ENCODE measurements around the gene CROCC.

DNA sequence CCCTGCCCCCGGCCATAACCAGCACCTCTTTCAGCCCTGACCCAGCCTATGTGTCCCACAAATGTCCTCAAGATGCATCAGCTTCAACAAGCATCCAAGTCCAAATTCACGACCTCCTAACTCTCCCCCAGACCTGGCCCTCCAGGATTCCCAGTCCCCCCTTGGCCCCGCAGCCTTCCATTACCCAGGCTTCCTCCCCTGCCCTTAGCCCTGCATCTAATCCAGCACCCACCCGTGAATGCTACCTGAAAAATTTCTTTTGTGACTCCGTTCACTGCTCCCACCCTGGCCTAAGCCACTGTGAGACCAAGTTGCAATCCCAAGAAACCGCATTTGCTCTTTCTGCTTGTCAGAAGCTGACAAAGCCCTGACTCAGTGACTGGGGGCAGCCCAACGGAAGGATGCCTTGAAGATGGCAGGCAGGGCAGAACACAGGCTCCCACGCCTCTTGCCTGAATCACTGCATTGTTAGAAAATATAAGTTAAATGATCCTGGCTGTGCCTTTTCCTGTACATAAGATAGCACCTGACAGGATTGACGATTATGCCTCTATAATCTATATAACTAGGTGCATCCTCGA lies 59.6 kb downstream of the CROCC start:
- TF ChIP-seq POLR2A (IDR thresholded peaks at IDR 0.05; ENCODE audit: low read depth, low read length) (no peak), TAF1 (IDR thresholded peaks at IDR 0.05; ENCODE audit: borderline replicate concordance, low read depth, low read length) (no peak), POLR2AphosphoS5 (IDR thresholded peaks at IDR 0.05; ENCODE audit: low read depth, low read length) (no peak)
